GM12875 (cell line): ENCODE measurements around the gene CCND1.

ENCODE experiments used
- H3K4me3 ChIP-seq: one replicate; pipeline ENCODE4 v1.5.1; 2011; ENCODE audit warnings: low read depth, low read length, control low read depth
- TF ChIP-seq, protein P1 (sequence below): IDR thresholded peaks from 2 replicates; pipeline ENCODE4 v1.5.1; 2011; ENCODE audit warnings: low read depth, mild to moderate bottlenecking, control low read depth, inconsistent platforms, low read length, moderate library complexity, borderline replicate concordance; ENCODE audit not compliant: insufficient read depth

Gene CCND1

GRCh38 chr11:69697469-69697843, 56.5 kb downstream of the CCND1 start:
- H3K4me3 ChIP-seq, result no peak overlapping the region
- TF ChIP-seq, protein P1, sequence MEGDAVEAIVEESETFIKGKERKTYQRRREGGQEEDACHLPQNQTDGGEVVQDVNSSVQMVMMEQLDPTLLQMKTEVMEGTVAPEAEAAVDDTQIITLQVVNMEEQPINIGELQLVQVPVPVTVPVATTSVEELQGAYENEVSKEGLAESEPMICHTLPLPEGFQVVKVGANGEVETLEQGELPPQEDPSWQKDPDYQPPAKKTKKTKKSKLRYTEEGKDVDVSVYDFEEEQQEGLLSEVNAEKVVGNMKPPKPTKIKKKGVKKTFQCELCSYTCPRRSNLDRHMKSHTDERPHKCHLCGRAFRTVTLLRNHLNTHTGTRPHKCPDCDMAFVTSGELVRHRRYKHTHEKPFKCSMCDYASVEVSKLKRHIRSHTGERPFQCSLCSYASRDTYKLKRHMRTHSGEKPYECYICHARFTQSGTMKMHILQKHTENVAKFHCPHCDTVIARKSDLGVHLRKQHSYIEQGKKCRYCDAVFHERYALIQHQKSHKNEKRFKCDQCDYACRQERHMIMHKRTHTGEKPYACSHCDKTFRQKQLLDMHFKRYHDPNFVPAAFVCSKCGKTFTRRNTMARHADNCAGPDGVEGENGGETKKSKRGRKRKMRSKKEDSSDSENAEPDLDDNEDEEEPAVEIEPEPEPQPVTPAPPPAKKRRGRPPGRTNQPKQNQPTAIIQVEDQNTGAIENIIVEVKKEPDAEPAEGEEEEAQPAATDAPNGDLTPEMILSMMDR, result no peak

DNA sequence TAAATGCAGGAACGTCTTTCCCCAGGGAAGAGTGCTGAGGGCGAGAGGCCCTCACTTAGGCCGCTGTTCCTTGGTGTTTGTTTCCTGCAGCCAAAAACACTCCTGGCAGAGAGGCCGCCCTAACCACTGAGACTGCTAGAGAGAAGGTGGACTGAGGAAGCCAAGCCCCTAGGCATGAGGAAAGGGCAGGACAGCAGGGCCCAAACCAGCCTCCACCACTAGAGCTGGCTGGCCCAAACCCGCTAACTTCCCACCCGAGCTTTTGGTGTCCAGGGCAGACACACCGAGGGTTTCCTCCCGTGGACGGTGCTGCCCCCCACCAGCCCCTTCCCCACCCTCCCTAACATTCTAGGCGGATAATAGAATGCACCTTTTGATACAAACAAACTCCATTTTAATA, 56.9 kb downstream of the CCND1 start:
- H3K4me3 ChIP-seq, result no peak overlapping the region
- TF ChIP-seq, protein P1, result no peak

DNA sequence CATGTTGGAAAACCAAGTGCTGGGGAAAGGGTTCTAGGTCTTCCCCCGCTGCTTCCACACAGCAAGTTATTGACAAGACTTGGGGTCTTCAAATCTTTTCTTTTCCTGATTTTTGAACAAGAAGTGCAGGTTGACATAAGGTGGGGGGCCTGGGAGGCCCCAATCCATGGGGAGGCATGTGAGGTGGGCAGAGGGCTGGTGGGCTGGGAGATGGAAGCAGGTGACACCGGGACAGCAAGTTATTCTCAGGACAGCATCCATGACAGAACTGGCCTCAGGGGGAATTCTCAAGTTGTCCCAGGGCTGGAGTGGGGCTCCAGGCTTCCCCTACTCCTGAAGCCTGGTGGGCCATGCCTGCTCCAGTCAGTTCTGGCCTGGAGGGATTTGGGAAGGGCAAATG, 57.4 kb downstream of the CCND1 start:
- no peak overlapping the region for H3K4me3 ChIP-seq
- TF ChIP-seq, protein P1, result no peak

DNA sequence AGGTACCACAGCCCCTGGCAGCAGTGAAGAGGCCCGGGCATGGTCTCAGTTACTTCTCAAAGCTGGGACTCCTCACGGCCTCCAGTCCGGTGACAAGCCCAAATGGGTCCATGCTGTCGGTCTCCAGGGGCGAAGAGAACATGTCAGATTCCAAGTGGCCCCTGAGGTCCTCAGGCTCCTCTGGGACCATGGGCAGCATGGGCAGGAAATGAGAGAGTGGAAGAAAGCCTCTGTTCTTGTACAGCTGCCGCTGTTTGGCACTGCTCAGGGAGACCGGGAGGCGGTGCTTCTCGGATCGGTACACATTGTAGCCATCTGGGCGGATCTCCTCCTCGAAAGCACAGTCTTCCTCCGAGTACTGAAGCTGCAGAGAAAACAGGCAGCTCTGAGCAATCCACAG, 58.3 kb downstream of the CCND1 start:
- H3K4me3 ChIP-seq, result no peak overlapping the region
- TF ChIP-seq, protein P1, result no peak

DNA sequence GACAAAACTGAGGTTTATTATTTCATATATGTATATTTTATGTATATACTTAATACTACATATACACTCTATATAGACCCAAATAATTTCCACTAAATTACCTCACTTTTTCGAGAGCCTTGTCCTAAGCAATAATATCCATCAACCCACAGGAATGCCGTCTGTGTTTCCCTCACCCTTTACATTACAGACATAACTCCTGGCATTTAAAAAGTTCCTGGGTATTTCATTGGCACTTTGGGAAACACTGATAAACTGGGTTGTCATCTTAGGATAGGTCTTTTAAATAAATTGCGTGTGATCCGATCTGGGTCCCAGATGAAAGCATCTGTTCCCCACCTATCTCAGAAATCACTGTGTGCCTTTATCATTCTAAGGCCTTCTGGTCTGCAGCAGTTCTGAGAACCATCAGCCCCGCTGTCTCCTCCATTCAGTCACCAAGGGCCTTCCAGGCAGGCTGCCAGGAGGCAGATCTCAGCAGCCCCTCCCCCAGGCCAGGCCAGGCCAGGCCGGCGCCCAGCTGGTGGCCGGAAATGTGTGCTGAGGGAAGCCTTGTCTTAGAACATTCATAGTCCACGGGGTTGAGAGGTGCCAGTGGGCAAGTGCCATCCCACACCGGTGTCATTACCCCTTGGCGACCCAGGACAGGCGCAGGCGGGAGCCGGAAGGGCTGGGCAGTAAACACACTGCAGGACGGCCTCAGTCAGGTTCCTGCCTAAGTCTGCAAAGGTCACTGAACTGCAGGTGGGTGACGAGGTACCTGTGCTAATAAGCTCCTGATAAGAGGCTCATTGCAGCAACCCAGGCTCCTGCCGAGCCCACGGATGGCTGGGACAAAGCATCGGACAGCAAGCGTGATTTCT, 59.6 kb downstream of the CCND1 start:
- H3K4me3 ChIP-seq, result no peak overlapping the region
- TF ChIP-seq, protein P1, result no peak

- TF ChIP-seq, protein P1, result no peak
- H3K4me3 ChIP-seq, result no peak overlapping the region
These were observed 61.3 kb downstream of the CCND1 start for GRCh38 chr11:69702239-69702691.
